IPS-15b (cell line): ENCODE measurements around the gene TPSG1.
"Not testable (repeated sequence)": the region's sequence is repeated elsewhere in the genome, so short reads cannot be mapped to it uniquely, and the experiment has no call there.

Source experiments
- H3K27me3 ChIP-seq: one replicate; pipeline ENCODE4 v1.6.1; 2013; ENCODE audit warnings: low read length; ENCODE audit not compliant: control insufficient read depth, insufficient read depth
- H3K36me3 ChIP-seq: one replicate; pipeline ENCODE4 v1.6.1; 2013; ENCODE audit warnings: low read length; ENCODE audit not compliant: control insufficient read depth, insufficient read depth
- H3K4me1 ChIP-seq: one replicate; pipeline ENCODE4 v1.6.1; 2013; ENCODE audit warnings: mild to moderate bottlenecking, low read length; ENCODE audit not compliant: control insufficient read depth, insufficient read depth
- H3K4me3 ChIP-seq: one replicate; pipeline ENCODE4 v1.5.1; 2013; ENCODE audit warnings: low read depth, low read length
- H3K9ac ChIP-seq: one replicate; pipeline ENCODE4 v1.6.1; 2013; ENCODE audit warnings: low read depth, mild to moderate bottlenecking, low read length
- H3K9me3 ChIP-seq: one replicate; pipeline ENCODE4 v1.6.1; 2013; ENCODE audit warnings: mild to moderate bottlenecking, low read length; ENCODE audit not compliant: control insufficient read depth, insufficient read depth

Gene TPSG1

DNA sequence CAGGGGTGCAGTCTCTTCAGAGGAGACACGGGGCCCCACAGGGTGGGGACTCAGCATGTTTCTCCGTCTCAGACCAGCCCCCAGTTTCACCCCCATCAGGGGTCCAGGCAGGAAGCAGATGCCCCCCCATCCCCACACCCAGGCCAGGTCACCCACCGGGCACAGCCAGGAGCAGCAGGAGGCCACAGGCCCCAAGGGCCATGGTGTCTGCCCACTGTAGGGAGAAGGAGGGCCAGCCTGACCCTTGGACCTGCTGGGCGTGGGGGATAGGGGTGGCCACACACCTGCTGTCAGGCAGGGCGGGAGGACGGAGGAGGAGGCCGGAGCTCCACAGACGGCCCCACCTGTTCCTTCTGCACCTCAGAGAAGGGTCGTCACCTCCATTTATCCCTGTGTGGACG lies at the start of gene TPSG1:
TSS of gene TPSG1 (minus strand) at position 218 of the 401 bp plus-strand sequence. CDS start at position 202, 16 bp downstream.
- Histone ChIP-seq H3K4me1 (no peaks in the 10 kb centered on the region), H3K36me3 (peaks cover 17% of the 10 kb centered on the region), H3K9ac (no peak within 1 kb of the TSS), H3K27me3 (no peaks in the 10 kb centered on the region), H3K4me3 (no peak within 1 kb of the TSS), H3K9me3 (no peaks in the 10 kb centered on the region)

DNA sequence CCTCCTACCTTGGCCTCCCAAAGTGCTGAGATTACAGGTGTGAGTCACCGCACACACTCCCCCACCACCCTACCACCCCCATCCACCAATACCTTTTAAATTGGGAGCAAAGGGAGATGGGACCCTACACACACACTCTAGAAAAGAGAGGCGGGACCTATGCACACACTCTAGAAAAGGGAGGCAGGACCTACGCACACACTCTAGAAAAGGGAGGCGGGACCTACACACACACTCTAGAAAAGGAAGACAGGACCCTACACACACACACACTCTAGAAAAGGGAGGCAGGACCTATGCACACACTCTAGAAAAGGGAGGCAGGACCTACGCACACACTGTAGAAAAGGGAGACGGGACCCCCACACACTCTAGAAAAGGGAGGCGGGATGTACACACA lies 49.7 kb upstream of the TPSG1 start:
- Histone ChIP-seq H3K36me3 (no peaks in the 10 kb centered on the region), H3K27me3 (no peaks in the 10 kb centered on the region), H3K9ac (no peak overlapping the region)

DNA sequence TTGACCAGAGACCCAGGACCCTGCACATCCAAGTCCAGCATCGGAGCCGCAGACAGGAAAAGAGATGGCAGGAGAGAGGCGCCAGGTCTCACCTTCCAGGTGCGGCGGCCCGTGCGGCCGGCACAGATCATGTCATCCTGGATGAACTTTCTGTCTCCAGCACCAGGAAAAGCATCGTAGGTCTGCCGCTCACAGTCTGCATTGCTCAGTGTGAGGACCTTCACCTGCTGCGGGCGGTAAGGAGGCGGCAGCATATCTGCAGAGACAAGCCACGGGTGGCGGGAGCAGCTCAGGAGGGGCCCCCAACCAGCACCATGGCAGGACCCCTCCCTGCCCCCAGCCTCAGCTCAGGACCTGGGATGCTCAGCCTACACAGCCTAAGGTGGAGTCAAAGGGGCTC lies 48.7 kb upstream of the TPSG1 start:
- Histone ChIP-seq H3K27me3 (no peaks in the 10 kb centered on the region), H3K4me1 (peaks cover 2% of the 10 kb centered on the region), H3K4me3 (no peak overlapping the region), H3K9me3 (no peaks in the 10 kb centered on the region), H3K36me3 (no peaks in the 10 kb centered on the region), H3K9ac (no peak overlapping the region)

More for the DNA sequence above, 49.7 kb upstream of the TPSG1 start:
- Histone ChIP-seq H3K4me3 (no peak overlapping the region), H3K9me3 (no peaks in the 10 kb centered on the region), H3K4me1 (peaks cover 2% of the 10 kb centered on the region)

DNA sequence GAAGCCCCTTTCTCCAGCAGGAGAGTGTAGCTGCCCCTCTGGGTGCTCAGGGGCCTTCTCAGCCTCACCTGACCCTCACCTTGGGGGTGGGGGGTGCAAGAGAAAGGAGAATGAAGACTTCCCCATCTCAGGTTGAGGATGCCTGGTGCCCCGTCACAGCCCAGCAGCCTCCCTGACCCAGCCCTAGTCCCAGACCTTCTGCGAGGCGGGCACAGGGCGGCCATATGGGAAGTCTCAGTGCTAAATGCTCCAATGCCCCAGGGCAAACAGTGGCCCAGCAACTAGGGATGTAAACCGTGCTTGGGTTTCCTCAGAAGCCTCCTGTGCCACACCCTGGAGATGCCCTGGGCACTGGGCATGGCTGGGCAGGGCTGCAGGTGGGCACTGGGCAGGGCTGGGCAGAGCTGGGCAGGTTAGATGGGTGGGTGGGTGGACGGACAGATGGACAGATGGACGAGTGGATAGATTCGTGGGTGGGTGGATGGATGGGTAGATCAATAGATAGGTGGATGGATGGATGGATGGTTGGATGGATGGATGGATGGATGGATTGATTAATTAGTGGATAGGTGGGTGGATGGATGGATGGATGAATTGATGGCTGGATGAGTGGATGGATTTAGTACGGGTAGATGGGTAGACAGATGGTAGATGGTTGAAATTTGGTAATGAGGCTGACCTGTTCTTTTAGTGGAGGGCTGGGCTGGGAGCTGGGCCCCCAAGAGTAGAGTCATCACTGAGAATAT lies 47.6 kb upstream of the TPSG1 start:
- Histone ChIP-seq H3K36me3 (no peaks in the 10 kb centered on the region), H3K4me1 (no peaks in the 10 kb centered on the region), H3K4me3 (no peak overlapping the region), H3K9ac (no peak overlapping the region), H3K9me3 (no peaks in the 10 kb centered on the region), H3K27me3 (no peaks in the 10 kb centered on the region)

DNA sequence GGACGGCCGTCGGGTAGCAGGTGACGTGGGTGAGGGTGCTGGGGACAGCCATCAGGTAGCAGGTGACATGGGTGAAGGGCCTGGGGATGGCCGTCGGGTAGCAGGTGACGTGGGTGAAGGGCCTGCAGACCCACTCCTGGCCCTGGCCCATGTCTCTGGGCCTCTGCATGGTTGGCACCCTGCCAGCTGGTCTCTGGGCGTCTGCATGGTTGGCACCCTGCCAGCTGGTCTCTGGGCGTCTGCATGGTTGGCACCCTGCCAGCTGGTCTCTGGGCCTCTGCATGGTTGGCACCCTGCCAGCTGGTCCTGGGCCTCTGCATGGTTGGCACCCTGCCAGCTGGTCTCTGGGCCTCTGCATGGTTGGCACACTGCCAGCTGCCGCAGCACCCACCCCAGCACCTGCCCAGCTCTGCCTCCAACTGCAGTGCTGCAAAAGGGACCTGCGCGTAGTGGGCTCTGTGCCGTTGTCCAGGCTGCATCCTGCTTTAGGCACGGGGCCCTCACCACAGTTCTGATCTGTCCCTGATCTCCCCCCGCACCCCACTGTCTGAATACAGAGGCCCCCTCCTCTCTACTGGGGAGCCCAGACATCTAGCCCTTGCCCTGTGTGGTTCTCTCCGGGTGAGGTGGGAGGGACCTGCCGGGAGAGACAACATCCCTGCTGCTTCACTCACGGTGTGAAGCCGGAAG lies 46.8 kb upstream of the TPSG1 start:
- not testable (repeated sequence) for H3K36me3 ChIP-seq, H3K9ac ChIP-seq, H3K27me3 ChIP-seq, H3K4me3 ChIP-seq, H3K9me3 ChIP-seq, H3K4me1 ChIP-seq

DNA sequence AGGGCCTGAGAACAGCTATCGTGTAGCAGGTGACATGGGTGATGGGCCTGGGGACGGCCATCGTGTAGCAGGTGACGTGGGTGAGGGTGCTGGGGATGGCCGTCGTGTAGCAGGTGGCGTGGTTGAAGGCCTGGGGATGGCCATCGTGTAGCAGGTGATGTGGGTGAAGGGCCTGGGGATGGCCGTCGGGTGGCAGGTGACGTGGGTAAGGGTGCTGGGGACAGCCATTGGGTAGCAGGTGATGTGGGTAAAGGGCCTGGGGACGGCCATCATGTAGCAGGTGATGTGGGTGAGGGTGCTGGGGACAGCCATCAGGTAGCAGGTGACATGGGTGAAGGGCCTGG lies 46.3 kb upstream of the TPSG1 start:
- Histone ChIP-seq H3K36me3 (no peaks in the 10 kb centered on the region), H3K27me3 (no peaks in the 10 kb centered on the region), H3K9me3 (no peaks in the 10 kb centered on the region), H3K9ac (no peak overlapping the region), H3K4me3 (no peak overlapping the region), H3K4me1 (no peaks in the 10 kb centered on the region)

DNA sequence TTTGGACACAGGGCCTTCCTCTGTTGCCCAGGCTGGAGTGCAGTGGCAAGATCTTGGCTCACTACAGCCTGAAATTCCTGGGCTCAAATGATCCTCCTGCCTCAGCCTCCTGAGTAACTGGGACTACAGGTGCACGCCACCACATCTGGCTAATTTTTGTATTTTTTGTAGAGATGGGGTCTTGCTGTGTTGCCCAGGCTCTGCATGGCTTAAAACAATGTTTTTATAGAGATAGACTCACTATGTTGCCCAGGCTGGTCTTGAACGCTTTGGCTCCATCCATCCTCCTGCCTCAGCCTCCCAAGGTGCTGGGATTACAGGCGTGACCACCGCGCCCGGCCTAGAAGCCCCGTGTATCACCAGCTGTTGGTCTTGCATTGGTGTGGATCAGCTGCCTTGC lies 44.4 kb upstream of the TPSG1 start:
- not testable (repeated sequence) for H3K4me1 ChIP-seq, H3K27me3 ChIP-seq, H3K9ac ChIP-seq, H3K4me3 ChIP-seq, H3K36me3 ChIP-seq, H3K9me3 ChIP-seq

DNA sequence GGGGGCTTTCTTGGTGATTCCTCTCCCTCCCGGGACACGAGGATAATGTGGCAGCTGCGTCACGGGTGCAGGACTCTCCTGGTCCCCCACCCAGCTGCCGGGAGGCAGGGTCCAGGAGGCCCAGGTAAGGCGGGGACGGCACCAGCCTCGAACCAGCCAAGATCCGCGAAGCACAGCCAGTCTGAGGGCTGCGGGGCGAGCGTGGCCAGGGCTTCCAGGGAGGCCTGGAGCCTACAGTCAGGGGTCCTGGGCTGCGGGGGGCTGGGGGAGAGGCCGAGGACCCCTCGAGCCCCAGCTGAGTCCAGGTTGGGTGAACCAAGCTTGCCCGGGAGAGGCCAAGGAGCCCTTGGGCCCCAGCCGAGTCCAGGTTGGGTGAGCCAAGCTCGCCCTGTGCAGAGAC lies 40.8 kb upstream of the TPSG1 start:
- Histone ChIP-seq H3K4me1 (no peaks in the 10 kb centered on the region), H3K4me3 (no peak overlapping the region), H3K9ac (no peak overlapping the region), H3K27me3 (peaks cover under 1% of the 10 kb centered on the region), H3K9me3 (no peaks in the 10 kb centered on the region), H3K36me3 (no peaks in the 10 kb centered on the region)

DNA sequence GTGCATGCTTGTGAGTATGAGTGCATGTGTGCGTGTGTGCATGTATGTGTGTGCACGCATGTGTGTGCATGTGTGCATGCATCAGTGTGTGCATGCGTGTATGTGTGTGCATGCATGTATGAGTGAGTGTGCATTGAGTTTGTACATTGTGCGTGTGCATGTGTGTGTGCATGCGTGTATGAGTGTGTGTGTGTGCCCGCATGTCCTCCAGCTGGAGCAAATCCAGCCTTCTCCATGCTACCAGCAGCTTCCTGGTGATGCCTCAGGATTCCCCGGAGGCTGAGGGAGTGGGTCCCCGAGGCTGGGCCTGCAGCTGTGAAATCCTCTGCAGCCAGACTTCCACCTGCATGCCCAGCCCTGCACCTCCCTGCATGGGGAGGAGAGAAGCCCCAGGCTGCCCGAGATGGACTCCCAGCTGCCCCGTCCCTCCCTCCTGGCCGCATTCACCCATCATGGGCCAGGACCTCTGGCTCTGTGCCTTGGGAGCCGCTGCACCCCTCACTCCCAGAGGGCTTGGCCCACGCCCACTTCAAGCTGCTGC lies 40.1 kb upstream of the TPSG1 start:
- H3K9ac ChIP-seq: no peak overlapping the region

DNA sequence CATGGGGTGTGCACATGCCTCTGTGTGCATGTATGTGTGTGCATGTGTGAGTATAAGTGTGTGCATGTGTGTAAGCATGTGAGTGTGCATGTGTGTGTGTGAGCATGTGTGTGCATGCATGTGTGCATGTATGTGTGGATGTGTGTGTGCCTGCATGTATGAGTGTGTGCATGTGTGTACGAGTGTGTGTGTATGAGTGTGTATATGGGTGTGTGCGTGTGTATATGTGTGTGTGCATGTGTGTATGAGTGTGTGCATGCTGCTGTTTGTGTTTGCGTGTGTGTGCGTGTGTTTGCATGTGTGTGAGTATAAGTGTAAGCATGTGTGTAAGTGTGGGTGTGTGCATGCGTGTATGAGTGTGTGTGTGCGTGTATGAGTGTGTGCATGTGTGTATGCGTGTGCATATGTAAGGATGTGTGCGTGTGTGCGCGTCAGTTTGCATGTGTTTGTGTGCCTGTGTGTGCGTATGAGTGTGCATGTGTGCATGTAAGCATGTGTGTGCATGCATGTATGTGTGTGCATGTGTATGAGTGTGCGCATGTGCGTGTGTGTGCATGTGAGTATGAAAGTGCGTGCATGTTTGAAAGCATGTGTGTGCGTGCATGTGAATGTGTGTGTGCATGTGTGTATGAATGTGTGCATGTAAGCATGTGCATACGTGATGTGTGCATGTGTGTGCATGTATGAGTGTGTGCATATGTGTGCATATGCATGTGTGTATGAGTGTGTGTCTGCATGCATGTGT lies 39.4 kb upstream of the TPSG1 start:
- H3K9me3 ChIP-seq: no peaks in the 10 kb centered on the region
- H3K27me3 ChIP-seq: peaks cover 8% of the 10 kb centered on the region

More for the DNA sequence above, 40.1 kb upstream of the TPSG1 start:
- Histone ChIP-seq H3K36me3 (no peaks in the 10 kb centered on the region), H3K4me3 (no peak overlapping the region), H3K9me3 (no peaks in the 10 kb centered on the region), H3K4me1 (no peaks in the 10 kb centered on the region), H3K27me3 (peaks cover 4% of the 10 kb centered on the region)

DNA sequence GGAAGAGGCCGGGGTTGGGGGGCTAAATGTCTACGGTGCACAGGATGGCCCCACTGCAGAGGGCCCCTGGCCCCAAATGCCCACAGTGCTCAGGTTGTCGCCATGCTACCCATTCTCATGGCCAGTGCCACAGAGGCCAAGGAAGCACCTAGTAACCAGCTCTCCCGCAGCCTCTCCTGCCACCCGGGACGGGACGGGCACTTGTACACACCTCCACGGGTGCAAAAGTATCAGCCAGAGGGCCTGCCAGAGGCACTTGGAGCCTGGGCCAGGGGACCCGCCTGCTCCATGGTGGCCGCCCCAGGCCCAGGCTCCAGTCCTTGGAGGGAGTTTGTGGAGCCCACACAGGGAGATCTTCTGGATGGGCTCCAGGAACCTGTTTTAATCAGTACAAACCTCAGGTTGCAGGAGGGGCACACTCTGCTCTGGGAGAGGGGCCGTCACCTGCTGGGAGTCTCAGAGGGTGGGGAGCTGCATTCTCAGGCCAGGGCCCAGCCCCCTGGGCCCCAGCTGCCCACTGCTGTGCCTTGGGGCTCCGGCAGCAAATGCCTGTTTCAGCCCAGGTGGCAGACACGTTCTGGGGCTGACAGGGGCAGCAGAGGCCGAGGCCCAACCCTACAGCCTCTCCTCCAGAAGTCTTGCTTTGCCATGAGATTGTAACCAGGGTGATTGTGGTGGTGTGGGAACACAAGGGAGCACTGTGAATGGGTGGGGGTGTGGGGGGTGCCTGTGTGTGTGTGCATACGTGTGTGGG lies 38.7 kb upstream of the TPSG1 start:
- H3K9ac ChIP-seq: no peak overlapping the region
- H3K4me3 ChIP-seq: no peak overlapping the region
- no peaks in the 10 kb centered on the region for H3K4me1 ChIP-seq
- peaks cover 14% of the 10 kb centered on the region for H3K27me3 ChIP-seq
- H3K36me3 ChIP-seq: no peaks in the 10 kb centered on the region
- no peaks in the 10 kb centered on the region for H3K9me3 ChIP-seq

More for the DNA sequence above, 39.4 kb upstream of the TPSG1 start:
- no peak overlapping the region for H3K4me3 ChIP-seq
- H3K9ac ChIP-seq: no peak overlapping the region
- H3K36me3 ChIP-seq: no peaks in the 10 kb centered on the region
- no peaks in the 10 kb centered on the region for H3K4me1 ChIP-seq
